Gastroesophageal sphincter (tissue), 3 donors: ENCODE measurements around the gene KLK8.

Experiments used
- CTCF ChIP-seq, 4 experiments: fragments of 200-600 bp in 2 of 4; fragments of 450-650 bp in 2 of 4; sonication (generic) in 1 of 4; IDR thresholded peaks; one replicate each; pipeline ENCODE4 v1.5.1; 2017 to 2019; ENCODE audit warnings: antibody characterized with exemption in 4 of 4, mild to moderate bottlenecking in 2 of 4, moderate library complexity in 2 of 4
- EP300 ChIP-seq: sonication (generic); formaldehyde crosslinking; IDR thresholded peaks from one replicate; pipeline ENCODE4 v1.6.1; 2017; ENCODE audit warnings: antibody characterized with exemption, mild to moderate bottlenecking
- POLR2A ChIP-seq, 2 donors: fragments of 450-650 bp; IDR thresholded peaks; one replicate each; pipeline ENCODE4 v1.6.1; 2017; ENCODE audit warnings: antibody characterized with exemption in 2 of 2, mild to moderate bottlenecking in 2 of 2, moderate library complexity in 1 of 2
- POLR2AphosphoS5 ChIP-seq: sonication (generic); formaldehyde crosslinking; IDR thresholded peaks from one replicate; pipeline ENCODE4 v1.6.1; 2017; ENCODE audit warnings: antibody characterized with exemption

- TF ChIP-seq CTCF (IDR thresholded peaks at IDR 0.05) = no peak
- TF ChIP-seq POLR2A (IDR thresholded peaks at IDR 0.05) = no peak
- no peak for TF ChIP-seq EP300
- TF ChIP-seq POLR2AphosphoS5 = no peak
Measured at GRCh38 chr19:51015691-51016267, 14.4 kb upstream of the KLK8 start.
